Keratinocyte (primary cell): Measurements from ENCODE around the gene CISD1.

ENCODE experiments used
- CTCF ChIP-seq, 3 experiments: IDR thresholded peaks in 1 of 3; conservative IDR thresholded peaks in 1 of 3; optimal IDR thresholded peaks in 1 of 3; 2 replicates in 2 of 3; 3 replicates in 1 of 3; pipeline versions ENCODE3 to v1.5.1; 2011; ENCODE audit warnings: low read length in 3 of 3, mild to moderate bottlenecking in 3 of 3, moderate library complexity in 2 of 3, control low read depth in 1 of 3, inconsistent platforms in 1 of 3; ENCODE audit not compliant: insufficient read depth in 2 of 3; ENCODE audit errors: extremely low read depth in 1 of 3
- EZH2 ChIP-seq: IDR thresholded peaks from one replicate; pipeline ENCODE4 v1.6.1; 2012; ENCODE audit warnings: inconsistent platforms, mild to moderate bottlenecking, low read length, moderate library complexity

GRCh38 chr10:58319599-58319998, 50.6 kb downstream of the CISD1 start:
- no peak for TF ChIP-seq CTCF (optimal IDR thresholded peaks at IDR 0.05 in 1 of 3, IDR thresholded peaks at IDR 0.05 in 1 of 3, conservative IDR thresholded peaks at IDR 0.05 in 1 of 3; ENCODE audit: extremely low read depth in 1 of 3, insufficient read depth in 2 of 3, low read length in 3 of 3)
- no peak for TF ChIP-seq EZH2
